HCT116 (cell line): ENCODE measurements around the gene SDF4. TPM values are rescaled to one million over a fixed set of nuclear protein-coding genes. Genes with fewer than 3 reads are reported as not detected.
A peak's percentile ranks its signal among the peaks of the same experiment; 100 is the strongest.

ENCODE experiments used
- ATAC-seq: fragments of 200-7000 bp; cut with Tn5 transposase; 2 replicates; pipeline ENCODE4 v1.9.1; 2020; ENCODE audit warnings: mild to moderate bottlenecking, moderate library complexity
- BruUV-seq: library from RNA; stranded (reverse); fragments of 400-500 nt; replicated peaks from 2 replicates; lab custom pipeline; 2021; lab: Mats Ljungman, UMichigan
- CTCF ChIA-PET: fragments of 300-600 bp; sonication (Branson Sonifier 250); formaldehyde crosslinking; loops from one replicate; lab custom pipeline; 2021; ENCODE audit warnings: antibody characterized with exemption; lab: Charles Lee
- POLR2A ChIA-PET: fragments of 300-600, 350-600 bp; sonication (Branson Sonifier 250); formaldehyde crosslinking; loops from one replicate; lab custom pipeline; 2021; ENCODE audit warnings: antibody characterized with exemption; lab: Charles Lee
- RAD21 ChIA-PET, 2 experiments: fragments of 300-600 bp; sonication (Branson Sonifier 250); formaldehyde crosslinking; loops; one replicate each; lab custom pipeline; 2023; ENCODE audit warnings: low total read pairs in 2 of 2; ENCODE audit not compliant: uncharacterized antibody in 2 of 2, unreplicated experiment in 2 of 2, low non-redundant PET in 1 of 2; lab: Charles Lee
- DNase-seq: peaks from one replicate; pipeline ENCODE4 v3.0.0-alpha.2; 2010; ENCODE audit warnings: low read depth, low spot score
- H2AFZ ChIP-seq: fragments of 200-600 bp; shearing (Covaris generic), sonication (generic); 2 replicates; pipeline ENCODE4 v1.6.1; 2017; ENCODE audit warnings: low read depth, mixed run types, mixed read lengths, antibody characterized with exemption, low read length; ENCODE audit not compliant: poor library complexity, severe bottlenecking
- H3K27ac ChIP-seq: 2 replicates; pipeline ENCODE4 v1.5.1; 2012; ENCODE audit warnings: low read depth, low read length
- H3K27me3 ChIP-seq: fragments of 200-600 bp; sonication (generic); 2 replicates; pipeline ENCODE4 v1.6.1; 2016; ENCODE audit warnings: mixed run types, low read length, mixed read lengths; ENCODE audit not compliant: insufficient read depth
- H3K36me3 ChIP-seq, 2 experiments: fragments of 200-500 bp in 1 of 2; fragments of 200-600 bp in 1 of 2; sonication (Bioruptor generic) in 1 of 2; sonication (generic) in 1 of 2; 2 replicates each; pipeline versions ENCODE4 v1.5.1 to v1.6.1; 2014 to 2016; ENCODE audit warnings: low read length in 2 of 2, inconsistent platforms in 1 of 2, mixed read lengths in 1 of 2, mixed run types in 1 of 2; ENCODE audit not compliant: insufficient read depth in 2 of 2, control insufficient read depth in 1 of 2
- H3K4me1 ChIP-seq, 2 experiments: fragments of 200-600 bp in 1 of 2; sonication (generic) in 1 of 2; 2 replicates each; pipeline versions ENCODE4 v1.5.1 to v1.6.1; 2012 to 2017; ENCODE audit warnings: low read length in 2 of 2, inconsistent platforms in 1 of 2, mild to moderate bottlenecking in 1 of 2, mixed read lengths in 1 of 2, mixed run types in 1 of 2, moderate library complexity in 1 of 2; ENCODE audit not compliant: insufficient read depth in 2 of 2, control insufficient read depth in 1 of 2
- H3K4me2 ChIP-seq: fragments of 200-600 bp; sonication (generic); 2 replicates; pipeline ENCODE4 v1.6.1; 2017; ENCODE audit warnings: mixed run types, low read length, mixed read lengths
- H3K4me3 ChIP-seq, 2 experiments: fragments of 200-600 bp in 1 of 2; sonication (generic) in 1 of 2; replicated peaks in 1 of 2; 2 replicates each; pipeline ENCODE4 v1.5.1; 2011 to 2016; ENCODE audit warnings: low read length in 2 of 2, control low read depth in 1 of 2, low read depth in 1 of 2, mild to moderate bottlenecking in 1 of 2, mixed read lengths in 1 of 2, mixed run types in 1 of 2
- H3K79me2 ChIP-seq: fragments of 200-600 bp; sonication (generic); 2 replicates; pipeline ENCODE4 v1.6.1; 2017; ENCODE audit warnings: mild to moderate bottlenecking, mixed run types, low read length, moderate library complexity, mixed read lengths; ENCODE audit not compliant: insufficient read depth
- H3K9ac ChIP-seq: fragments of 200-600 bp; sonication (generic); 2 replicates; pipeline ENCODE4 v1.6.1; 2016; ENCODE audit warnings: low read length, mixed read lengths
- H3K9me2 ChIP-seq: fragments of 200-600 bp; sonication (generic), shearing (Covaris generic); 2 replicates; pipeline ENCODE4 v1.6.1; 2017; ENCODE audit warnings: mixed run types, mild to moderate bottlenecking, moderate library complexity; ENCODE audit not compliant: insufficient read depth
- H3K9me3 ChIP-seq, 2 experiments: fragments of 200-500 bp in 1 of 2; fragments of 200-600 bp in 1 of 2; sonication (Bioruptor generic) in 1 of 2; sonication (generic) in 1 of 2; 2 replicates each; pipeline ENCODE4 v1.6.1; 2014 to 2017; ENCODE audit warnings: low read length in 2 of 2, mixed read lengths in 2 of 2, inconsistent platforms in 1 of 2, low read depth in 1 of 2, mild to moderate bottlenecking in 1 of 2, mixed run types in 1 of 2, moderate library complexity in 1 of 2; ENCODE audit not compliant: control insufficient read depth in 1 of 2, insufficient read depth in 1 of 2
- H4K20me1 ChIP-seq: fragments of 200-600 bp; sonication (generic), shearing (Covaris generic); 2 replicates; pipeline ENCODE4 v1.6.1; 2017; ENCODE audit warnings: mixed run types, mild to moderate bottlenecking, moderate library complexity; ENCODE audit not compliant: insufficient read depth
- CBX3 ChIP-seq: IDR thresholded peaks from 2 replicates; pipeline ENCODE4 v1.6.1; 2012; ENCODE audit warnings: low read depth
- EGR1 ChIP-seq: IDR thresholded peaks from 2 replicates; pipeline ENCODE4 v1.6.1; 2012; ENCODE audit warnings: low read depth
- ELF1 ChIP-seq: IDR thresholded peaks from 2 replicates; pipeline ENCODE4 v1.6.1; 2012; ENCODE audit warnings: low read depth, borderline replicate concordance
- EZH2 ChIP-seq: fragments of 200-600 bp; sonication (generic); IDR thresholded peaks from 2 replicates; pipeline ENCODE4 v1.6.1; 2017; ENCODE audit warnings: antibody characterized with exemption, mixed run types
- EZH2phosphoT487 ChIP-seq: fragments of 200-600 bp; IDR thresholded peaks from 2 replicates; pipeline ENCODE4 v1.6.1; 2018; ENCODE audit warnings: antibody characterized with exemption, borderline replicate concordance
- FOSL1 ChIP-seq: IDR thresholded peaks from 2 replicates; pipeline ENCODE4 v1.6.1; 2012; ENCODE audit warnings: low read depth
- JUND ChIP-seq: IDR thresholded peaks from 2 replicates; pipeline ENCODE4 v1.6.1; 2012
- POLR2A ChIP-seq: IDR thresholded peaks from 2 replicates; pipeline ENCODE4 v1.7.0; 2011; ENCODE audit warnings: borderline replicate concordance; ENCODE audit not compliant: insufficient read depth, insufficient read length; ENCODE audit errors: extremely low read depth
- POLR2AphosphoS5 ChIP-seq: IDR thresholded peaks from 2 replicates; pipeline ENCODE4 v1.6.1; 2011; ENCODE audit warnings: mild to moderate bottlenecking, low read depth, low read length, moderate library complexity
- RAD21 ChIP-seq: IDR thresholded peaks from 2 replicates; pipeline ENCODE4 v1.6.1; 2012; ENCODE audit warnings: low read depth, mild to moderate bottlenecking
- SIN3A ChIP-seq: IDR thresholded peaks from 2 replicates; pipeline ENCODE4 v1.6.1; 2012; ENCODE audit warnings: low read depth
- SP1 ChIP-seq: IDR thresholded peaks from 2 replicates; pipeline ENCODE4 v1.6.1; 2012; ENCODE audit warnings: low read depth
- SRF ChIP-seq: IDR thresholded peaks from 2 replicates; pipeline ENCODE4 v1.6.1; 2012; ENCODE audit warnings: low read depth
- TCF7L2 ChIP-seq: IDR thresholded peaks from 2 replicates; pipeline ENCODE4 v1.7.0; 2011; ENCODE audit warnings: borderline replicate concordance, inconsistent platforms; ENCODE audit not compliant: insufficient read depth, insufficient read length; ENCODE audit errors: extremely low read depth
- YY1 ChIP-seq: IDR thresholded peaks from 2 replicates; pipeline ENCODE4 v1.6.1; 2011; ENCODE audit warnings: low read length, low read depth, moderate library complexity, mild to moderate bottlenecking; ENCODE audit not compliant: insufficient replicate concordance; ENCODE audit errors: extremely low read depth
- ZFX ChIP-seq: fragments of 450-650 bp; IDR thresholded peaks from 2 replicates; pipeline ENCODE4 v1.6.1; 2017
- intact Hi-C: fragments of 100-400 bp; cut with micrococcal nuclease; formaldehyde crosslinking; loops from 2 replicates; pipeline ENCODE4 v1.10.0; 2022
- total RNA-seq: library from RNA; stranded (reverse); gene quantifications from one replicate; pipeline ENCODE4 v1.2.1, GENCODE V29; 2021; ENCODE audit not compliant: unreplicated experiment
- TF ChIP-seq, protein P1 (sequence below): IDR thresholded peaks from 2 replicates; pipeline ENCODE4 v1.6.1; 2012; ENCODE audit warnings: low read depth
- TF ChIP-seq, protein P2 (sequence below): IDR thresholded peaks from 2 replicates; pipeline ENCODE4 v1.6.1; 2012
- TF ChIP-seq, protein P3 (sequence below): IDR thresholded peaks from 2 replicates; pipeline ENCODE4 v1.6.1; 2012

The SDF4 gene
- total RNA-seq, 1 experiment from 2014 or later, result 133 TPM

DNA sequence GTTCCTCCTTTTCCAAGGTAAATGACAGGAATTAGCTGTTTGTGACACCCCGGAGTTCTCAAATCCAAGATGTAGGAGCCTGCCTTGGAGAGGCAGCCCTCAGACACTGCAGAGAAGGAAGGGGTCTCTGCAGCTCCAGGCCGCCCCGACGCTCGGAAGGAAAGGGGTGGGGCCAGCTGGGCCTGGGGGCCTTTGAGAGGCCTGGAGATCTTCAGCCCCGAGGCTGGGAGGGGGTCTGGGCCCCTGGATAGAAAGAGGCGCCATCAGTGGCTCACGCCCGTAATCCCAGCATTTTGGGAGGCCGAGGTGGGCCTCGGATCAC lies 24.3 kb downstream of the SDF4 start:
- no peak for DNase-seq
- peak overlapping the region; percentile 94 for H3K27ac ChIP-seq
- POLR2A ChIA-PET, result no interaction called here
- peak overlapping the region; percentile 9 to 67; a peak in 2 of 4 replicates for H3K4me3 ChIP-seq
- intact Hi-C loops, result loop anchor here (5.0 kb wide), 1 partner anchor 45 kb away; no protein-coding TSS in a partner anchor
- peak overlapping the region; percentile 97 for H3K4me2 ChIP-seq
- ATAC-seq, result no peak
- no TSS peak for BruUV-seq
- H3K9me3 ChIP-seq, result no peaks in the 10 kb centered on the region
- TF ChIP-seq ELF1 (no peak), RAD21 (no peak), SP1 (no peak), YY1 (no peak), ZFX (no peak), EGR1 (no peak), POLR2A (no peak), EZH2 (no peak), JUND (no peak), EZH2phosphoT487 (no peak), SIN3A (no peak), SRF (no peak), TCF7L2 (no peak), FOSL1 (no peak), CBX3 (no peak), POLR2AphosphoS5 (no peak)
- TF ChIP-seq, protein P1, sequence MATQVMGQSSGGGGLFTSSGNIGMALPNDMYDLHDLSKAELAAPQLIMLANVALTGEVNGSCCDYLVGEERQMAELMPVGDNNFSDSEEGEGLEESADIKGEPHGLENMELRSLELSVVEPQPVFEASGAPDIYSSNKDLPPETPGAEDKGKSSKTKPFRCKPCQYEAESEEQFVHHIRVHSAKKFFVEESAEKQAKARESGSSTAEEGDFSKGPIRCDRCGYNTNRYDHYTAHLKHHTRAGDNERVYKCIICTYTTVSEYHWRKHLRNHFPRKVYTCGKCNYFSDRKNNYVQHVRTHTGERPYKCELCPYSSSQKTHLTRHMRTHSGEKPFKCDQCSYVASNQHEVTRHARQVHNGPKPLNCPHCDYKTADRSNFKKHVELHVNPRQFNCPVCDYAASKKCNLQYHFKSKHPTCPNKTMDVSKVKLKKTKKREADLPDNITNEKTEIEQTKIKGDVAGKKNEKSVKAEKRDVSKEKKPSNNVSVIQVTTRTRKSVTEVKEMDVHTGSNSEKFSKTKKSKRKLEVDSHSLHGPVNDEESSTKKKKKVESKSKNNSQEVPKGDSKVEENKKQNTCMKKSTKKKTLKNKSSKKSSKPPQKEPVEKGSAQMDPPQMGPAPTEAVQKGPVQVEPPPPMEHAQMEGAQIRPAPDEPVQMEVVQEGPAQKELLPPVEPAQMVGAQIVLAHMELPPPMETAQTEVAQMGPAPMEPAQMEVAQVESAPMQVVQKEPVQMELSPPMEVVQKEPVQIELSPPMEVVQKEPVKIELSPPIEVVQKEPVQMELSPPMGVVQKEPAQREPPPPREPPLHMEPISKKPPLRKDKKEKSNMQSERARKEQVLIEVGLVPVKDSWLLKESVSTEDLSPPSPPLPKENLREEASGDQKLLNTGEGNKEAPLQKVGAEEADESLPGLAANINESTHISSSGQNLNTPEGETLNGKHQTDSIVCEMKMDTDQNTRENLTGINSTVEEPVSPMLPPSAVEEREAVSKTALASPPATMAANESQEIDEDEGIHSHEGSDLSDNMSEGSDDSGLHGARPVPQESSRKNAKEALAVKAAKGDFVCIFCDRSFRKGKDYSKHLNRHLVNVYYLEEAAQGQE, result no peak
- TF ChIP-seq, protein P2, sequence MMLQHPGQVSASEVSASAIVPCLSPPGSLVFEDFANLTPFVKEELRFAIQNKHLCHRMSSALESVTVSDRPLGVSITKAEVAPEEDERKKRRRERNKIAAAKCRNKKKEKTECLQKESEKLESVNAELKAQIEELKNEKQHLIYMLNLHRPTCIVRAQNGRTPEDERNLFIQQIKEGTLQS, result no peak
- TF ChIP-seq, protein P3, sequence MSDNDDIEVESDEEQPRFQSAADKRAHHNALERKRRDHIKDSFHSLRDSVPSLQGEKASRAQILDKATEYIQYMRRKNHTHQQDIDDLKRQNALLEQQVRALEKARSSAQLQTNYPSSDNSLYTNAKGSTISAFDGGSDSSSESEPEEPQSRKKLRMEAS, result no peak
- TF ChIP-seq, all 23 proteins: peak for 0
- RAD21 ChIA-PET, result no interaction called here
- Histone ChIP-seq H3K27me3 (no peaks in the 10 kb centered on the region), H3K9me2 (no peaks in the 10 kb centered on the region), H4K20me1 (no peaks in the 10 kb centered on the region), H3K79me2 (peaks cover 8% of the 10 kb centered on the region; the same call in 1 of the 2 replicates), H3K4me1 (peaks cover 30 to 38% of the 10 kb centered on the region in 2 experiments), H3K9ac (no peak overlapping the region; the same call in 1 of the 2 replicates), H3K36me3 (no peaks in the 10 kb centered on the region), H2AFZ (no peak overlapping the region)
- CTCF ChIA-PET, result no interaction called here
